T-cell (primary cell): Measurements from ENCODE around the gene ANKRA2. TPM values are rescaled to one million over a fixed set of nuclear protein-coding genes. Genes with fewer than 3 reads are reported as not detected.
A peak's percentile ranks its signal among the peaks of the same experiment; 100 is the strongest.

Experiments used
- ATAC-seq, 4 experiments: fragments of 200-7000 bp in 3 of 4; fragments of 150-1000 bp in 1 of 4; cut with Tn5 transposase; replicated peaks in 1 of 4; 1 replicate in 3 of 4; 2 replicates in 1 of 4; pipeline ENCODE4 v1.10.0; 2021; ENCODE audit warnings: moderate library complexity in 3 of 4, mild to moderate bottlenecking in 2 of 4, moderate number of reproducible peaks in 1 of 4
- CTCF ChIA-PET, 2 donors: fragments of 300-600 bp; sonication (Branson Sonifier 250); formaldehyde crosslinking; loops; one replicate each; lab custom pipeline; 2022; ENCODE audit warnings: antibody characterized with exemption in 2 of 2; lab: Charles Lee
- POLR2A ChIA-PET, 2 donors: fragments of 300-600 bp; sonication (Branson Sonifier 250); formaldehyde crosslinking; loops; one replicate each; lab custom pipeline; 2022; ENCODE audit warnings: antibody characterized with exemption in 2 of 2; lab: Charles Lee
- DNase-seq, 35 experiments: peaks; one replicate each; pipeline versions ENCODE4 v3.0.0 to v3.0.0-alpha.2; 2013 to 2023
- H3K27ac ChIP-seq: one replicate; pipeline ENCODE4 v1.5.1; 2013; ENCODE audit warnings: low read length
- H3K27me3 ChIP-seq, 2 experiments: replicated peaks in 1 of 2; 1 replicate in 1 of 2; 2 replicates in 1 of 2; pipeline versions ENCODE4 v1.6.1 to v1.7.0; 2013; ENCODE audit warnings: low read length in 1 of 2, mixed read lengths in 1 of 2; ENCODE audit not compliant: control insufficient read depth in 2 of 2, insufficient read depth in 2 of 2; ENCODE audit errors: extremely low read depth in 1 of 2
- H3K36me3 ChIP-seq, 2 donors: 1 replicate in 1 of 2; 2 replicates in 1 of 2; pipeline versions ENCODE4 v1.6.1 to v1.7.0; 2013; ENCODE audit warnings: low read length in 1 of 2; ENCODE audit not compliant: control insufficient read depth in 2 of 2, insufficient read depth in 1 of 2; ENCODE audit errors: extremely low read depth in 1 of 2
- H3K4me1 ChIP-seq, 2 experiments: 1 replicate in 1 of 2; 2 replicates in 1 of 2; pipeline versions ENCODE4 v1.6.1 to v1.7.0; 2013; ENCODE audit warnings: low read length in 2 of 2, mixed read lengths in 1 of 2; ENCODE audit not compliant: insufficient read depth in 2 of 2, control insufficient read depth in 1 of 2; ENCODE audit errors: extremely low read depth in 1 of 2
- H3K4me3 ChIP-seq, 2 donors: 1 replicate in 1 of 2; 2 replicates in 1 of 2; pipeline versions ENCODE4 v1.5.1 to v1.7.0; 2013; ENCODE audit warnings: mild to moderate bottlenecking in 2 of 2, low read length in 1 of 2, moderate library complexity in 1 of 2; ENCODE audit not compliant: control insufficient read depth in 1 of 2; ENCODE audit errors: extremely low read depth in 1 of 2
- H3K9me3 ChIP-seq: 2 replicates; pipeline ENCODE4 v1.7.0; 2013
- H3K27ac Mint-ChIP-seq, 2 donors: one replicate each; pipeline ENCODE4 v1.8.0; 2020 to 2021; ENCODE audit warnings: mild to moderate bottlenecking in 2 of 2, mixed read lengths in 2 of 2
- H3K27me3 Mint-ChIP-seq, 2 donors: one replicate each; pipeline ENCODE4 v1.8.0; 2021 to 2022; ENCODE audit warnings: mixed read lengths in 2 of 2
- H3K36me3 Mint-ChIP-seq: one replicate; pipeline ENCODE4 v1.8.0; 2021; ENCODE audit warnings: mixed read lengths
- H3K4me1 Mint-ChIP-seq, 3 donors: one replicate each; pipeline ENCODE4 v1.8.0; 2020 to 2022; ENCODE audit warnings: mixed read lengths in 3 of 3, mild to moderate bottlenecking in 1 of 3
- H3K4me3 Mint-ChIP-seq, 3 donors: one replicate each; pipeline ENCODE4 v1.8.0; 2020 to 2022; ENCODE audit warnings: mild to moderate bottlenecking in 3 of 3, mixed read lengths in 3 of 3, moderate library complexity in 3 of 3
- H3K9me3 Mint-ChIP-seq, 3 donors: one replicate each; pipeline ENCODE4 v1.8.0; 2020 to 2022; ENCODE audit warnings: mixed read lengths in 3 of 3
- WGBS: methylation state at CpG from one replicate; pipeline ENCODE4 v1.1.5; 2013; ENCODE audit warnings: missing lambda C conversion rate; ENCODE audit not compliant: insufficient coverage; 5-methylcytosine and 5-hydroxymethylcytosine counted together
- total RNA-seq, 35 experiments: library from RNA in 6 of 35; stranded (reverse) in 6 of 35; fragments of 120-200 nt in 1 of 35; gene quantifications; one replicate each; pipeline versions ENCODE4 v1.2.1 to v1.2.4 and lab custom pipeline; 2013 to 2026

The ANKRA2 gene
- 10 to 100 TPM; 37.8 to 42.8 (median 39.7) TPM for total RNA-seq
- total RNA-seq (2013), result 48.6 TPM
- 5.1 to 54.6 (median 37.9) reads per million in 29 experiments for total RNA-seq (lab: John Stamatoyannopoulos, UW)

- peaks cover 36 to 57% (median 55%) of the 10 kb centered on the region in 3 donors for H3K4me1 Mint-ChIP-seq
- peaks cover 26% of the 10 kb centered on the region for H3K36me3 Mint-ChIP-seq
- WGBS, result under 1% methylated on average over 51 of the region's 62 CpGs
These were observed at the start of gene ANKRA2, which contains the start of gene UTP15 for GRCh38 chr5:73565139-73565968. Gene ANKRA2, minus strand, starts transcription at chr5:73565639. Its CDS starts 2,758 bp downstream, at chr5:73562881. Gene UTP15, plus strand, starts transcription at chr5:73565743. Its CDS starts 1,602 bp downstream, at chr5:73567345.

GRCh38 chr5:73615085-73615484 is 49.6 kb upstream of the ANKRA2 start:
- peaks cover 0 to 4% of the 10 kb centered on the region in 2 experiments for H3K27me3 ChIP-seq
- H3K4me1 ChIP-seq, result no peaks in the 10 kb centered on the region
- 83% methylated on average over 1 of the region's 2 CpGs for WGBS
- Mint-ChIP-seq H3K36me3 (no peaks in the 10 kb centered on the region), H3K27me3 (peaks cover 21 to 46% of the 10 kb centered on the region in 2 donors), H3K4me3 (no peak overlapping the region), H3K9me3 (no peaks in the 10 kb centered on the region), H3K4me1 (no peaks in the 10 kb centered on the region), H3K27ac (no peak overlapping the region)
- CTCF ChIA-PET, result no interaction called here
- DNase-seq, result no peak
- H3K27ac ChIP-seq, result no peak overlapping the region
- ATAC-seq, result no peak
- H3K9me3 ChIP-seq, result no peaks in the 10 kb centered on the region
- POLR2A ChIA-PET, result no interaction called here
- no peaks in the 10 kb centered on the region for H3K36me3 ChIP-seq
- no peak overlapping the region for H3K4me3 ChIP-seq

More at GRCh38 chr5:73565139-73565968, at the start of gene ANKRA2, which contains the start of gene UTP15:
- ATAC-seq (peak; percentile 94 to 98 (median 97)), DNase-seq (peak; percentile 94 to 100 (median 98))
- H3K27ac Mint-ChIP-seq, result peak within 1 kb of the TSS; percentile 98 to 100
- POLR2A ChIA-PET, result interaction anchor here in 1 of 2 donors (1.8 kb wide), 1 partner anchor 66 kb away, joined by 11 read pairs; the partner anchor contains the start of gene BTF3
- H3K27me3 Mint-ChIP-seq, result no peaks in the 10 kb centered on the region
- H3K9me3 Mint-ChIP-seq, result no peaks in the 10 kb centered on the region
- Histone ChIP-seq H3K27ac (peak within 1 kb of the TSS; percentile 96), H3K4me3 (peak within 1 kb of the TSS; percentile 93 to 99), H3K4me1 (peaks cover 18 to 20% of the 10 kb centered on the region in 2 experiments), H3K36me3 (peaks cover 0 to 23% of the 10 kb centered on the region in 2 donors), H3K9me3 (no peaks in the 10 kb centered on the region), H3K27me3 (no peaks in the 10 kb centered on the region)
- H3K4me3 Mint-ChIP-seq, result peak within 1 kb of the TSS; percentile 92 to 100 (median 95)
- CTCF ChIA-PET, result interaction anchor here (0.5 to 0.9 kb wide), 2 partner anchors 69 to 1246 kb away, joined by 5 to 6 read pairs; no protein-coding TSS in a partner anchor

DNA sequence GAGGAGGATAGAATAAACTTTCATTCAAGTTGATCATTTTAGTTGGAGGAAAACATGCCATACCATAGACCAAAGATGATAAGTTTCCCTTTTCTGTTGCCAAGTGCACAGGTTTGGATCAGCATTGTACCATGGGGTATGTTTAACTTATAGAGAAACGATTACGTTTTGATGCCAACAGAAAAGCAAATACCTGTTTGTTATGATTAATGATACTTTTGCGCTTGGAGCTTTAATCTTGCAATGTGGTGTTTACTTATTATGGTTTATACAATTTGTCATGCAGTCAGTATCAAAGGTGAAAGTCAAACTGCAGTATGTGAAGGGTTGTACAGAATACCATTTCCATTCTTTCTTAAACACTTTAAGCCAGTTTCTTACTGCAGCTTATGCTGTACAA is 47.4 kb upstream of the ANKRA2 start:
- CTCF ChIA-PET, result no interaction called here
- Mint-ChIP-seq H3K9me3 (no peaks in the 10 kb centered on the region), H3K4me1 (no peaks in the 10 kb centered on the region), H3K27ac (no peak overlapping the region), H3K4me3 (no peak overlapping the region), H3K36me3 (no peaks in the 10 kb centered on the region), H3K27me3 (peaks cover 24 to 46% of the 10 kb centered on the region in 2 donors)
- H3K4me3 ChIP-seq, result no peak overlapping the region
- no peaks in the 10 kb centered on the region for H3K4me1 ChIP-seq
- H3K27me3 ChIP-seq, result peaks cover 0 to 7% of the 10 kb centered on the region in 2 experiments
- no CpG with 5 or more reads among the region's 3 CpGs for WGBS
- H3K9me3 ChIP-seq, result no peaks in the 10 kb centered on the region
- ATAC-seq (no peak), DNase-seq (no peak)
- POLR2A ChIA-PET, result no interaction called here
- H3K36me3 ChIP-seq, result no peaks in the 10 kb centered on the region
- no peak overlapping the region for H3K27ac ChIP-seq

DNA sequence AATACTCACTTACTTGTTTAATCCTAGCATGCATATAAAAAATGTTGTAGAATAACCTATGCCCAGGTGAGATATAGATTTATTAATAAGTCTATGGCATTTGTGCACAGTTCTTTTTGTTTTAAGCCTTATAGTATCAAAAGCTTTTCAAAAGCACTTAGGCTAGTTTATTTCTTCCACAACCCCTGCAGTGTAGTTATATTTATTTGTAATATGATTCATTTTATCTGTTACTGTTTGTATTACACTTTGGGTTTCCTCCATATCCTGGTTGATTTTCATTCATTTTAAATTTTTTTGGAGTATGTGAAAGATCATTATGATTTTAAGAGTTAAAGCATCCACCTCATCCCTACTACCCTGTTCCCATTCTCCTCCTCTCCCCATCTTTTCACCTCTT is 41.8 kb upstream of the ANKRA2 start:
- peaks cover 0 to 9% of the 10 kb centered on the region in 2 experiments for H3K27me3 ChIP-seq
- no peaks in the 10 kb centered on the region for H3K36me3 ChIP-seq
- H3K4me1 ChIP-seq, result no peaks in the 10 kb centered on the region
- DNase-seq, result no peak
- POLR2A ChIA-PET, result no interaction called here
- Mint-ChIP-seq H3K27me3 (peaks cover 21 to 23% of the 10 kb centered on the region in 2 donors), H3K4me3 (no peak overlapping the region), H3K36me3 (no peaks in the 10 kb centered on the region), H3K27ac (no peak overlapping the region), H3K9me3 (peaks cover 0 to under 1% (median 0%) of the 10 kb centered on the region in 3 donors), H3K4me1 (peaks cover 0 to 3% (median 0%) of the 10 kb centered on the region in 3 donors)
- H3K9me3 ChIP-seq, result no peaks in the 10 kb centered on the region
- no peak overlapping the region for H3K27ac ChIP-seq
- CTCF ChIA-PET, result no interaction called here
- no peak overlapping the region for H3K4me3 ChIP-seq
- ATAC-seq, result no peak

DNA sequence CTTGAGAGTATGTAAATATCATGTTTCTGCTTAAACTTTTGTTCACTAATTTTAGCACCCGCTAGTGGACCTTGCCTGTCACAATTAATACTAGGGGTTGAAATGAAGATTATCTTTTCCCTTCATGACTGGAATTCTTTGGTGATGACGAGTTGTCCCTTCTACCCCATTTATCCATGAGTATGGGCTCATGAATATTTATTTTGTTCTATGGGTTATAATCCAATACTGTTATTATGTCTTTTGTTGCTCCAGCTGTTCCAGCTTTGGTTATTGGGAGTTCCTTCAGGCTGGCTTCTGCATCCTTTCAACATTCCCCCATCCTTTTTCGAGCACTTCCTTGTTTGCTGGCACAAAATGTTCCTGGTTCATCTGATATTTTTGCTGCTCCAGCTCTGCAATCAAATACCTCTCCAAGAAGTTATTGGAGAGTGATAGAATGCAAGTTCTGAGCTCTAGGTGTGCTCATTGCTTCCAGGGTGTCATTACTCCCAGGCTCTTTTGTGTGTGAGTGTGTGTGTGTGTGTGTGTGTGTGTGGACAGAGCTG is 40.8 kb upstream of the ANKRA2 start:
- Histone ChIP-seq H3K9me3 (no peaks in the 10 kb centered on the region), H3K27ac (no peak overlapping the region), H3K4me3 (no peak overlapping the region), H3K4me1 (no peaks in the 10 kb centered on the region), H3K27me3 (peaks cover 0 to 7% of the 10 kb centered on the region in 2 experiments), H3K36me3 (no peaks in the 10 kb centered on the region)
- no peak for ATAC-seq
- no peak overlapping the region for H3K27ac Mint-ChIP-seq
- H3K27me3 Mint-ChIP-seq, result peaks cover 14 to 16% of the 10 kb centered on the region in 2 donors
- peaks cover 4 to 10% (median 4%) of the 10 kb centered on the region in 3 donors for H3K9me3 Mint-ChIP-seq
- H3K36me3 Mint-ChIP-seq, result no peaks in the 10 kb centered on the region
- H3K4me3 Mint-ChIP-seq, result no peak overlapping the region
- no peak for DNase-seq
- POLR2A ChIA-PET, result no interaction called here
- WGBS, result no CpG with 5 or more reads among the region's 3 CpGs
- CTCF ChIA-PET, result no interaction called here
- H3K4me1 Mint-ChIP-seq, result peaks cover 0 to 3% (median 0%) of the 10 kb centered on the region in 3 donors

GRCh38 chr5:73605223-73606087 is 40.0 kb upstream of the ANKRA2 start:
- Mint-ChIP-seq H3K27me3 (peaks cover 6 to 10% of the 10 kb centered on the region in 2 donors), H3K36me3 (no peaks in the 10 kb centered on the region), H3K9me3 (peaks cover 4 to 12% (median 7%) of the 10 kb centered on the region in 3 donors), H3K4me3 (no peak overlapping the region), H3K27ac (no peak overlapping the region), H3K4me1 (peaks cover 0 to 3% (median 0%) of the 10 kb centered on the region in 3 donors)
- H3K27me3 ChIP-seq, result peaks cover 0 to 5% of the 10 kb centered on the region in 2 experiments
- H3K4me1 ChIP-seq, result no peaks in the 10 kb centered on the region
- whole genome bisulfite sequencing, result 95% methylated on average over 3 of the region's 8 CpGs
- H3K9me3 ChIP-seq, result no peaks in the 10 kb centered on the region
- ChIA-PET POLR2A (no interaction called here), CTCF (no interaction called here)
- H3K27ac ChIP-seq, result no peak overlapping the region
- DNase-seq, result no peak
- no peaks in the 10 kb centered on the region for H3K36me3 ChIP-seq
- H3K4me3 ChIP-seq, result no peak overlapping the region
- no peak for ATAC-seq
